Astrocyte (in vitro differentiated cells and primary cell): ENCODE results near the gene COL4A5.

Experiments
- CTCF ChIP-seq: IDR thresholded peaks from 2 replicates; pipeline ENCODE4 v1.5.1; 2011; ENCODE audit warnings: low read depth, mild to moderate bottlenecking, inconsistent platforms, low read length, moderate library complexity; ENCODE audit not compliant: insufficient read depth
- EZH2 ChIP-seq: IDR thresholded peaks from 2 replicates; pipeline ENCODE4 v1.6.1; 2012; ENCODE audit warnings: mild to moderate bottlenecking, low read length, inconsistent platforms; ENCODE audit not compliant: insufficient read depth

- TF ChIP-seq CTCF (no peak), EZH2 (no peak)
These were observed 24.5 kb upstream of the COL4A5 start for GRCh38 chrX:108415146-108415545.
